CD4-positive, CD25-positive, alpha-beta regulatory T cell (primary cell): Measurements from ENCODE around the gene SLC9A1. TPM values are rescaled to one million over a fixed set of nuclear protein-coding genes. Genes with fewer than 3 reads are reported as not detected.

ENCODE experiments used
- ATAC-seq, 2 donors: fragments of 150-1000 bp; cut with Tn5 transposase; one replicate each; pipeline ENCODE4 v1.10.0; 2021; ENCODE audit warnings: low read depth in 2 of 2, moderate number of reproducible peaks in 2 of 2, moderate library complexity in 1 of 2
- DNase-seq, 3 donors: peaks; one replicate each; pipeline versions ENCODE4 v3.0.0 to v3.0.0-alpha.2; 2012 to 2022; ENCODE audit warnings: mixed read lengths in 1 of 3
- H3K27ac ChIP-seq: one replicate; pipeline ENCODE4 v1.7.0; 2013; ENCODE audit warnings: mild to moderate bottlenecking, low read length; ENCODE audit not compliant: insufficient read depth, poor library complexity, severe bottlenecking
- H3K27me3 ChIP-seq: one replicate; pipeline ENCODE4 v1.7.0; 2013; ENCODE audit warnings: low read length; ENCODE audit not compliant: control insufficient read depth, insufficient read depth
- H3K36me3 ChIP-seq: one replicate; pipeline ENCODE4 v1.7.0; 2013; ENCODE audit warnings: mild to moderate bottlenecking, low read length, moderate library complexity; ENCODE audit not compliant: control insufficient read depth, insufficient read depth
- H3K4me1 ChIP-seq: 2 replicates; pipeline ENCODE4 v1.7.0; 2013; ENCODE audit warnings: mild to moderate bottlenecking, low read length; ENCODE audit not compliant: insufficient read depth, control insufficient read depth, poor library complexity, severe bottlenecking
- H3K4me3 ChIP-seq: one replicate; pipeline ENCODE4 v1.7.0; 2013; ENCODE audit warnings: low read depth, mild to moderate bottlenecking, low read length, moderate library complexity
- H3K9me3 ChIP-seq, 2 experiments: 1 replicate in 1 of 2; 2 replicates in 1 of 2; pipeline ENCODE4 v1.7.0; 2013; ENCODE audit warnings: low read length in 2 of 2, mild to moderate bottlenecking in 1 of 2, moderate library complexity in 1 of 2; ENCODE audit not compliant: control insufficient read depth in 2 of 2
- H3K27ac Mint-ChIP-seq, 3 donors: one replicate each; pipeline ENCODE4 v1.8.0; 2020 to 2022; ENCODE audit warnings: mild to moderate bottlenecking in 3 of 3, mixed read lengths in 3 of 3, moderate library complexity in 2 of 3
- H3K27me3 Mint-ChIP-seq: one replicate; pipeline ENCODE4 v1.8.0; 2022; ENCODE audit warnings: mild to moderate bottlenecking, mixed read lengths
- H3K36me3 Mint-ChIP-seq: one replicate; pipeline ENCODE4 v1.8.0; 2020; ENCODE audit warnings: mixed read lengths
- H3K4me1 Mint-ChIP-seq, 4 donors: one replicate each; pipeline ENCODE4 v1.8.0; 2020 to 2022; ENCODE audit warnings: mixed read lengths in 4 of 4, mild to moderate bottlenecking in 1 of 4
- H3K4me3 Mint-ChIP-seq, 4 donors: one replicate each; pipeline ENCODE4 v1.8.0; 2020 to 2022; ENCODE audit warnings: mild to moderate bottlenecking in 4 of 4, mixed read lengths in 4 of 4, moderate library complexity in 3 of 4
- H3K9me3 Mint-ChIP-seq, 7 donors: one replicate each; pipeline ENCODE4 v1.8.0; 2020 to 2022; ENCODE audit warnings: mixed read lengths in 7 of 7, mild to moderate bottlenecking in 3 of 7, moderate library complexity in 2 of 7
- polyA plus RNA-seq, 4 donors: library from polyadenylated mRNA; unstranded; fragments of 300-500 nt; fragmentation: Illumina TruSeq; gene quantifications; one replicate each; pipeline ENCODE4 v1.2.3, GENCODE V29; 2021
- total RNA-seq: library from RNA; stranded (reverse); gene quantifications from one replicate; pipeline ENCODE4 v1.2.3, GENCODE V29; 2022

SLC9A1 gene
- total and polyA plus RNA-seq, 5 donors from 2014 or later, result 5.4 to 32.3 (median 8.3) TPM

DNA sequence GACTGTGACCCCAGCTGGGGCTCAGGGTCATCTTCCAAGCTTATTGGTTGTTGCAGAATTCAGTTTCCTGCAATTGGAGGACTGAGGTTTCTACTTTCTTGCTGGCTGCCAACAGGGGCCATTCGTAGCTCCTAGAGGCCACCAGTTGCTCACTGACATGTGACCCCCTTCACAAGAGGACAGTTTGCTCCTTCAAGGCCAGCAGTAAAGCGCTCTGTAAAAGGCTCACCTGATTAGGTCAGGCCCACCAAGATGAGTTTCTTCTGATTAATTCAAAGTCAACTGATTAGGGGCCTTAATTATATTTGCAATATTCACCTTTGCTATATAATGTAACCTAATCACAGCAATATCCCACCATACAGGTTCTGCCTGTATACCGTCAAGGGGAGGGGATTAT, 68.9 kb downstream of the SLC9A1 start:
- Histone ChIP-seq H3K27me3 (no peaks in the 10 kb centered on the region), H3K4me1 (no peaks in the 10 kb centered on the region), H3K4me3 (no peak overlapping the region), H3K9me3 (no peaks in the 10 kb centered on the region), H3K27ac (no peak overlapping the region), H3K36me3 (no peaks in the 10 kb centered on the region)
- peaks cover 8% of the 10 kb centered on the region for H3K27me3 Mint-ChIP-seq
- DNase-seq (no peak), ATAC-seq (no peak)
- H3K4me1 Mint-ChIP-seq, result peaks cover 0 to 4% (median under 1%) of the 10 kb centered on the region in 4 donors
- H3K36me3 Mint-ChIP-seq, result peaks cover 5% of the 10 kb centered on the region
- H3K4me3 Mint-ChIP-seq, result no peak overlapping the region
- H3K27ac Mint-ChIP-seq, result no peak overlapping the region
- H3K9me3 Mint-ChIP-seq, result peaks cover 0 to 5% (median 0%) of the 10 kb centered on the region in 7 donors

DNA sequence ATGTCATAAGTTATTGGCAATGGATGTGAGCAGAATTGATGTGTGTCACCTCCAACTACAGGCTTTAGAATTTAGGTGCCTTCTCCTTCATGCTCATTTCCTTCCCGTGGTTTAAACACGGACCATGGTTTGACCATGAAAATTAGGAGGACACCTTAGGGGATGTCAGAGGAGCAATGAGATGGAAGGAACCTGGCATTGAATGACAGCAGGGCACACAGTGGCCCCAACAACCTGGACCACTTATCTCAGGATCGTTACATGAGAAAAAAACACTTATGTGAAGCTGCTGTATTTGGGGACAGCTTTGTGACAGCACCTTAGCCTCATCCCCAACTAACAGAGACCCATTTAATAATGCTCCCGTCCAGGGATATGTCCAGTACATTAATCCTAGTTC, 70.8 kb downstream of the SLC9A1 start:
- H3K27ac Mint-ChIP-seq, result no peak overlapping the region
- no peaks in the 10 kb centered on the region for H3K27me3 ChIP-seq
- peaks cover 0 to 4% (median under 1%) of the 10 kb centered on the region in 4 donors for H3K4me1 Mint-ChIP-seq
- peaks cover 0 to 5% (median 0%) of the 10 kb centered on the region in 7 donors for H3K9me3 Mint-ChIP-seq
- no peak for DNase-seq
- peaks cover 8% of the 10 kb centered on the region for H3K27me3 Mint-ChIP-seq
- H3K4me3 ChIP-seq, result no peak overlapping the region
- H3K9me3 ChIP-seq, result no peaks in the 10 kb centered on the region
- no peak overlapping the region for H3K27ac ChIP-seq
- H3K4me1 ChIP-seq, result no peaks in the 10 kb centered on the region
- no peaks in the 10 kb centered on the region for H3K36me3 ChIP-seq
- peaks cover 5% of the 10 kb centered on the region for H3K36me3 Mint-ChIP-seq
- ATAC-seq, result no peak
- H3K4me3 Mint-ChIP-seq, result no peak overlapping the region

DNA sequence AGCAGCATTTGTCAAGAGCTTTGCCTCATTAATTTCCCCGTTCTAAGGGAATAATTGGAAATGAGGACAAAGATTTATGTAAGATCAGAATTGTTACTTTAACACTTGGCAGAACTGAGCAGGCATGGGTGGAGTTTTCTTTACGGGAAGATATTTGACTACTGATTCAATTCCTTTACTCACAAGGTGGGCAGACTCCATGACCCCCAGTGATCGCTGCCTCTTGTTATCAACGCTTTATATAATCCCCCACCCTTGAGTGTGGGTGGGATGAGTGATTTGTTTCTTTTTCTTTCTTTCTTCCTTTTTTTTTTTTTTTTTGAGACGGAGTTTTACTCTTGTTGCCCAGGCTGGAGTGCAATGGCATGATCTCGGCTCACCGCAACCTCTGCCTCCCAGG, 77.0 kb downstream of the SLC9A1 start:
- H3K9me3 ChIP-seq, result no peaks in the 10 kb centered on the region

DNA sequence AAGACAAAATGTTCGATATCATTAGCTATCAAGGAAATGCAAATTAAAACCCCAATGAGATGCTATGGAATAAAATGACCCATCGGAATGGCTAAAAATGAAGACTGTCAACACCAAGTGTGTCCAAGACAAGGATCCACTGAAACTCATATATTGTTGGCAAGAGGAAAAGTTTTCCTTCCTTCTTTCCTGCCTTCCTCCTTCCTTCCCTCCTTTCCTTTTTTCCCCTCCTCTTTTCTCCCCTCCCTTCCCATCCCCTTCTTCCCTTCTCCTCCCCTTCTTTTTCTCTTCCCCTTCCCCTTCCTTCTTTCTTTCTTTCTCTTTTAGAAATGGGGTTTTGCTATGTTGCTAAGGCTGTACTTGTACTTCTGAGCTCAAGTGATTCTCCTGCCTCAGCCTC, 78.1 kb downstream of the SLC9A1 start:
- no peak overlapping the region for H3K27ac ChIP-seq
- H3K9me3 Mint-ChIP-seq, result no peaks in the 10 kb centered on the region
- H3K4me1 Mint-ChIP-seq, result no peaks in the 10 kb centered on the region
- H3K4me3 ChIP-seq, result no peak overlapping the region
- no peak overlapping the region for H3K4me3 Mint-ChIP-seq
- H3K36me3 Mint-ChIP-seq, result no peaks in the 10 kb centered on the region
- ATAC-seq (no peak), DNase-seq (no peak)
- no peaks in the 10 kb centered on the region for H3K9me3 ChIP-seq
- H3K27ac Mint-ChIP-seq, result peak overlapping the region in 1 of 3 donors; percentile 10
- no peaks in the 10 kb centered on the region for H3K36me3 ChIP-seq
- H3K27me3 ChIP-seq, result no peaks in the 10 kb centered on the region
- no peaks in the 10 kb centered on the region for H3K4me1 ChIP-seq
- peaks cover 12% of the 10 kb centered on the region for H3K27me3 Mint-ChIP-seq

More for the DNA sequence above, 77.0 kb downstream of the SLC9A1 start:
- Histone ChIP-seq H3K27me3 (no peaks in the 10 kb centered on the region), H3K27ac (no peak overlapping the region), H3K4me1 (no peaks in the 10 kb centered on the region), H3K4me3 (no peak overlapping the region), H3K36me3 (no peaks in the 10 kb centered on the region)
- H3K4me1 Mint-ChIP-seq, result no peaks in the 10 kb centered on the region
- no peak overlapping the region for H3K4me3 Mint-ChIP-seq
- DNase-seq (no peak), ATAC-seq (no peak)
- H3K9me3 Mint-ChIP-seq, result no peaks in the 10 kb centered on the region
- H3K36me3 Mint-ChIP-seq, result no peaks in the 10 kb centered on the region
- peaks cover 11% of the 10 kb centered on the region for H3K27me3 Mint-ChIP-seq
- no peak overlapping the region for H3K27ac Mint-ChIP-seq

DNA sequence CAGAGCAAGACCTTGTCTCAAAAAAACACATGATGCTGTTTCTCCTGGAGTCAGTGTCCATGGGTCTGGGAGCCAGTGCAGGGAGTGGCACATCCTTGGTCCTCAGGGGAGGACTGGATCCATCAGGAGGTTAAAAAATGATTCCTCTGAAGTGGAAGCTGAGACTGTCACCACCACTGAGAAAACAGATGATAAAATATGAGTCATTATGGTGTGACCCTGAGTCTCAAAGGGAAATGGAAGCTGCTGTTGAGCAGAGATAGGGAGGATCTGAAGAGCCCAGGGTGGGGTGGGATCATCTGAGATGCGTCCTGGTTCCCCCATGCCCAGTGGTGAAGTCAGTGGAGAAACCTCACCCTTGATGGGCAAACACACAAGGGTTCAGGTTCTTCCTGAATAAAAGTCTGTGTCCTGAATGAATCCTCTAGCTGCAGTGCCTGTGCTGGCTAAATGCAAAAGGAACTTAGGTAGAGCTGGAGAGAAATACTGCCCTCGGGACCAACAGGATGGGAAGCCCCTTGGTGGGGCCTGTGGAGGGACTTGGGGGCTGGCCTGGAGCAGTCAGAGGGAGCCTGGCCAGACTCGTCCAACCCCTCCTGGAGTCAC, 80.6 kb downstream of the SLC9A1 start:
- H3K9me3 Mint-ChIP-seq, result no peaks in the 10 kb centered on the region
- Histone ChIP-seq H3K36me3 (no peaks in the 10 kb centered on the region), H3K9me3 (no peaks in the 10 kb centered on the region), H3K27ac (no peak overlapping the region), H3K4me3 (no peak overlapping the region), H3K27me3 (no peaks in the 10 kb centered on the region), H3K4me1 (no peaks in the 10 kb centered on the region)
- ATAC-seq (no peak), DNase-seq (no peak)
- H3K27ac Mint-ChIP-seq, result peak overlapping the region in 1 of 3 donors; percentile 20
- H3K4me1 Mint-ChIP-seq, result no peaks in the 10 kb centered on the region
- no peak overlapping the region for H3K4me3 Mint-ChIP-seq
- H3K27me3 Mint-ChIP-seq, result peaks cover 15% of the 10 kb centered on the region
- no peaks in the 10 kb centered on the region for H3K36me3 Mint-ChIP-seq

DNA sequence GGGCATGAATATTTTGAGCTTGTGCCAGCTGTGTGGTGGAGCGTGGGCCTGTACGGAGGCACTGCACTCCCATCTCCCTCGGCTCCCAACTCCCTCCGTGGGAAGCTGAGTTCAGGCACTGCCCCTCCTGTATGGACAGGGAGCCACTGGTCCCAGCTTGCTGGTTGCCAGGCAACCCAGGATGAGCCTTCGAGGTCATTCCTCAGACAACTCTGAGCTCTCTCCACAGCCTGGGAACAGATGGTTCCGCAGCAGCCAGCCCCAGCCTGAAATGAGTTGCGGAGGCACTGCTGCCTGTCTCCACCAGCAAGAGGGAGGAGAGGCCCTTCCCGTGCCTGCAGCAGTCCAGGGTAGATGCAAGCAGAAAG, 83.9 kb downstream of the SLC9A1 start:
- Mint-ChIP-seq H3K27me3 (peaks cover 7% of the 10 kb centered on the region), H3K4me3 (no peak overlapping the region), H3K36me3 (no peaks in the 10 kb centered on the region), H3K9me3 (no peaks in the 10 kb centered on the region), H3K27ac (peak overlapping the region in 1 of 3 donors; percentile 46), H3K4me1 (no peaks in the 10 kb centered on the region)
- Histone ChIP-seq H3K36me3 (no peaks in the 10 kb centered on the region), H3K4me1 (no peaks in the 10 kb centered on the region), H3K27me3 (no peaks in the 10 kb centered on the region), H3K27ac (no peak overlapping the region), H3K9me3 (no peaks in the 10 kb centered on the region), H3K4me3 (no peak overlapping the region)
- no peak for DNase-seq
- no peak for ATAC-seq

DNA sequence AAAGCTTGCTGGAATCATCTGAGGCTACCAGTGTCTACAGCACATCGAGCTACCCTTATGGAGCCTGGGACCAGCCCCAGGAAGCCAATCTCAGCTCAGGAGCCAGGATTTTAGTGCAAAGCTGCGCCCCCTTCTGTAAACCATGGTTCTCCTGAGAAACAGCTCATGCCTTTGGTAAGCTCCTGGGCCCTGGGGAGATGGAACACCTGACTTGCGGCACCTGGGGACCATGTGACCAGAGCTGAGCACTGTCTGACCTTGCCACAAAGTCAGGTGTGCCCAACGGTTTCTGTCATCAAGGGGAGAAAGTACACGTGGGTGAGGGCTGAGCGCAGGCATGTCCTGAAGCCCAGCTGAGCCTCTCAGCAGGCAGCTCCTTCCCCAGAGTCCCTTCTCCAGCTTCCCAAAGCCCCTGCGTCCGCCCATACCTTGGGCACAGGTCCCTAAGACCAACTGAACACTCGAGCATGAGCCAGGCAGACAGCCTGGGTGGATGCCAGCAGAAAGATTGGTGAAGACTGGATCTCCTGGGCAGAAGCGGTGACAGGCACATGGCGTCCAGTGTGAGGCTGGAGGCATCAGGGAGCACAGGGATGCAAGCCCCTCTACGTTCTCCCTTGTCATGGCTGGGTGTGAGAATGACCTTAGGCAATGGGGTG, 84.4 kb downstream of the SLC9A1 start:
- ATAC-seq (no peak), DNase-seq (no peak)
- Histone ChIP-seq H3K9me3 (no peaks in the 10 kb centered on the region), H3K36me3 (no peaks in the 10 kb centered on the region), H3K27ac (no peak overlapping the region), H3K4me1 (no peaks in the 10 kb centered on the region), H3K27me3 (no peaks in the 10 kb centered on the region), H3K4me3 (no peak overlapping the region)
- Mint-ChIP-seq H3K36me3 (no peaks in the 10 kb centered on the region), H3K27ac (peak overlapping the region in 1 of 3 donors; percentile 46), H3K9me3 (no peaks in the 10 kb centered on the region), H3K27me3 (peaks cover 7% of the 10 kb centered on the region), H3K4me1 (no peaks in the 10 kb centered on the region), H3K4me3 (no peak overlapping the region)

DNA sequence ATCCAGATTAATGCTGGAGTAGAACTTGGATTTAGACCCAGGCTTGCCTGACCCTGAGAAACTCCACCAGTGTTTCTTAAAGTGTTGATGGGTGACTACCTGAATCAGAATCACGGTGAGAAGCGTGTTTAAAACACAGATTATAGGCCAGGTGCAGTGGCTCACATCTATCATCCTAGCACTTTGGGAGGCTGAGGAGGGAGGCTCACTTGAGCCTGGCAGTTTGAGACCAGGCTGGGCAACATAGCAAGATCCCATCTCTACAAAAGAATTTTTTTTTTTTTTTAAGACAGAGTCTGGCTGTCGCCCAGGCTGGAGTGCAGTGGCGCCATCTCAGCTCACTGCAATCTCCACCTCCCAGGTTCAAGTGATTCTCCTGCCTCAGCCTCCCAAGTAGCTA, 86.0 kb downstream of the SLC9A1 start:
- Mint-ChIP-seq H3K4me3 (no peak overlapping the region), H3K36me3 (no peaks in the 10 kb centered on the region), H3K9me3 (no peaks in the 10 kb centered on the region), H3K27me3 (peaks cover 7% of the 10 kb centered on the region), H3K27ac (no peak overlapping the region), H3K4me1 (no peaks in the 10 kb centered on the region)
- ATAC-seq (no peak), DNase-seq (no peak)
- Histone ChIP-seq H3K36me3 (no peaks in the 10 kb centered on the region), H3K4me1 (no peaks in the 10 kb centered on the region), H3K27me3 (no peaks in the 10 kb centered on the region), H3K27ac (no peak overlapping the region), H3K9me3 (no peaks in the 10 kb centered on the region), H3K4me3 (no peak overlapping the region)
